AG08396 (cell line): ENCODE data around the gene AGPAT1.
"Not testable (repeated sequence)": the region's sequence is repeated elsewhere in the genome, so short reads cannot be mapped to it uniquely, and the experiment has no call there.

Source experiments
- DNase-seq: peaks from one replicate; pipeline ENCODE4 v3.0.0; 2012; ENCODE audit warnings: low spot score, mixed read lengths

Gene AGPAT1

GRCh38 chr6:32198866-32199265 lies 23.0 kb upstream of the AGPAT1 start:
- no peak for DNase-seq

DNA sequence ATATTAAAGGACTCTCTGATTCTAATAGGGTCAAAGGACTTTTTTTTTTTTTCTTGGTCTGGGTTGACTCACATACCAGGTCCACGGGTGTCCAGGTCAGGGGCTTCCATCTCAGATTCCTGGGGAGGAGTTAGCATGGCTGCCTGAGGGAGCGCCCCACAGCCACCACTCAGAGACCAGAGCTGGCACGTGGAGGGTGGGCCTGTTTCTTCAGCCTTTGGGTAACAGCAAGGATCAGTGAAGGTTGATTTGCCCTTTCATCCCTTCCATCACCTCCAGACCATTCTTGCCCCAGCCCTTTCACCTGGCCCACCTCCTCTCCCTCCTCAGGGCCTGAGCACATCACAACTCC lies 22.4 kb upstream of the AGPAT1 start:
- DNase-seq, result no peak

GRCh38 chr6:32196682-32197616 lies 21.1 kb upstream of the AGPAT1 start:
- DNase-seq, result no peak

DNA sequence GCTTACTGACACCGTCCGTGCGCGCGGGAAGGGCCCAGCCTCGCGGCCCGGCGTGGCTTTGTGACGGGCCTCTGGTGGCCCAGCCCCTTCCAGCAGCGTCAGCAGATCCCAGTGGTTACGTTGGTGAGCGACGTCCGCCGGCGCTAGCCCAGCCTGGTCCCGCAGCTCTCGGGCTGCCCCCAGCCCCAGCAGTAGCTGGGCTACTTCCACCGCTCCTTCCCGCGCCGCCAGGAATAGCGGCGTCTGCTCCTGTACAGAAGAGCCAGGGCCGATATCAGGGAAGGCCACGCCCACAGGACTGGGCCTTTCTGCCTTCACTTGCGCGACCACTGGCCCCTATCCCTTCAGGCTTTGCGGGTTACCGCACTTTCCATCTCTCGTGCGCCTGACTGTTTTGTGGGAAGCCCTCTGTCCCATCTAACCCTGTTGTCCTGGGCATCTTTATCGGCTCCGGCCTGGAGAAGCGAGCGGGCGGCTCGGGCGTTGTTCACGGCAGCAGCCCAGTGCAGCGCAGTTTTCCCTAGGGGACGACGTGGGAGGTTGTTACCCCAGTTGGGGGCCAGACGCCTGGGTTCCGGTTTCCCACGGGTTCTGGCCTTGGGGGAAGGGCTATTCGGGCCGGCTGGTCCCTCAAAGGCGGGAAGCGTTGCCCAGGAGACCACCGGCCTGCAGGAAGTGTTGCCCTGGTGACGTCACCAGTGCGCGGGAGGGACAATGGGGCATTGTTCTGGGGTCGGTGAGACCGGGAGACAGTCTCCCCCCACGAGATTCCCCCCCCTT lies 20.2 kb upstream of the AGPAT1 start:
- peak; percentile 77 for DNase-seq

GRCh38 chr6:32195652-32195901 lies 19.7 kb upstream of the AGPAT1 start:
- peak; percentile 98 for DNase-seq

DNA sequence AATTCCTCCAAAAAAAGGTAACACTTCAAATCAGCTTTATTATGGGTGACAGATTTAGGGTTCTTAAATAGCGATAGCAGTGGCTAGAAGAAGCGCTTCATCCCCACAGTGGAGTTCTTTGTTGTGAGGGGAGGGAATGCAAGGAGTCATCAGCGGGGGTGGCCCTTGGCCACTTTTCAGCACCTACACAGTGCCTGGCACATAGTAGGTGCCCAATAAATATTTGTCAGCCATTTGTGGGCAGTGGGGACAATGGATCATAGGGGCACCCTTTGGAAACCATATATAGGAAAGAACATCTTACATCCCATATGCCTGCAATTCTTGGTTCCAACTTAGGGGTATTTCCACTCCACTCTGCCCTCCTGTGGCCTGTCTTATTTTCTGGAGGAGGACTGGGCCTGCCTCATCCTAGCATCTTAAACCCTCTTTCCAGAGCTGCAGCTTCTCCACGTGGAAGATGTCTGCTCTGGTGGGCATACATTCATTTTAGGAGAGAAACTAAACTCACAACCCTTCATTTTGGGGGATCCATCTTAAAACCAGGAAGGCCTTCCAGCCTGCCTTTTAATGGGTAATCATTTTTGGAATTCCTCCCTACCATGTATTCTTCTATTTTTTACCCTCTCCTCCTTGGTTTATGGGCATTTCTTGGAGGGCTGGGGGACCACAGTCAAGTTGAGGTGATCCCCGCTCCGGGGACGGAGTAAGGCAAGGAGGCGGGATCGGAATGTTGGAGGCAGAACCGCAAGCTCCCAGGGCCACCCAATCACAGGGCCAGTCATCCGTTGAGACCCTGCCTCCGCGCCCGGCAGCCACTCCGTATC lies 19.2 kb upstream of the AGPAT1 start:
- peak; percentile 47 for DNase-seq

GRCh38 chr6:32194388-32194787 lies 18.5 kb upstream of the AGPAT1 start:
- DNase-seq, result no peak

GRCh38 chr6:32193096-32193495 lies 17.2 kb upstream of the AGPAT1 start:
- DNase-seq, result not testable (repeated sequence)

DNA sequence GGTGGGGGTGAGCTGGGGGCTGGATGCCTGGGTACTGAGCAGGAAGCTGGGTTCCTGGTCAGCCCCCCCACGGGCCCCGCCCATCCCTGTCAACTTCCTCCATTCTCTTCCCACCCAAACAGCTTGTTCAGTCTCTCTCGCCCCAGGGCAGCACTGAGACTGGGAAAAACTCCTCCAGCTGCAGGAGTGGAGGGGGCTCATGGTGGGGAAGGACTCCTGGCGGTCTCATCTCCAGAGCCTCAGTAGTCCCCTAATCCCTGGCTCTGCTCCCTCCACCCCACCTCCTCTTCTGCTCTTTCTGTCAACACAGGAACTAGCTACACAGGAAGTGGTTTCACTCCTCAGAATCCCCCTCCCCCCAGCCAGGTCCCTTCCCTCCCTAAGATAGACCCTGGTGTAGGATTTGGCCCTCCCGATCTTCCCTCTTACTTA lies 16.7 kb upstream of the AGPAT1 start, which contains the start of gene GPSM3:
Gene GPSM3, minus strand, starts transcription at position 36 of the 432 bp plus-strand sequence. CDS start 130 bp downstream, outside the sequence.
- no peak for DNase-seq

DNA sequence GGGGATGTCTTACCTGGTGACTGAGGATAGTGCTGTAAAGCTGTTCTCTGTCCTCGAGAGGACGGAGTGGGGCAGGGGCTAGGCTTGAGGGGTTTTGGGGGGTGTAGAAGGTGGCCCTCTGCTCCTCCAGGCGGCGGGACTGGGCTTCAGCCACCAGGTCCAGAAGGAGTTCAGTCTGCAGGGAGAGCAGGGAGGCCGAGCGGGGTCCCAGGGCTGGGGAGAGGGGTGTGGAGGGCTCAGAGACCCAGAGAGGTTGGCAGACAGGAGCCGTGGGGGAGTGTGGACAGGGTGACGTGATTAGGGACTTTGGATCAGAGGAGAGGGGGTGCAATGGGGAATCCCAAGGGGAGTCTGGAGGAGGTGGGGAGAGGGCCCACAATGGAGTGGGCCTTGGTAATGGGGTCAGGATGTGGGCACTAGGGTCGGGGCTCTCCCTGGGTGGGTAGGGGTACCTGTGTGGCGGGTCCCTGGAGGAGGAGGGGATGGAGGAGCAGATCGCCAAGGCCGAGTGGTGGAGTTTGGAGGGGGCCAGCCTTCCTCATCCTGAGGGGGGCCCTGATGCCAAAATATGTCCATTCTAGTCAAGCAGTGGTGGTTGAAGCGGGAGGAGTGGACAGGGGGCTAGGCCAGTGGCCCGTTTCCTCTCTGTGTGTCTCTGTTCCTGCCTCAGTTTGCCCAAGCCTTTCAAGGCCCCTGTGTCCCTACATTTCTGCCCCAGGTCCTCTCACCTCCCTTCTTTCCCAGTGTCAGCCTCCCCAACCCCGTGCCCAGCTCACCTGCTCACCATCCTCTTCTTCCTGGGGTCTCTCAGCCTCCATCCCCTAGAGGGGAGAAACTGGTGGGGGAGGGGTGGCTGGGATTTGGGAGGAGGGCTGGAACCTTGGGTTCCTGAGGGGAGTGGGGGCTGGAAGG lies 16.1 kb upstream of the AGPAT1 start:
- DNase-seq, result no peak

- no peak for DNase-seq
Measured at GRCh38 chr6:32190911-32191677, 15.2 kb upstream of the AGPAT1 start.

GRCh38 chr6:32190054-32190851 lies 14.4 kb upstream of the AGPAT1 start, which contains the start of gene PBX2:
Gene PBX2, minus strand, starts transcription at chr6:32190202. Its CDS starts 287 bp downstream, at chr6:32189915.
- peak; percentile 74 for DNase-seq

DNA sequence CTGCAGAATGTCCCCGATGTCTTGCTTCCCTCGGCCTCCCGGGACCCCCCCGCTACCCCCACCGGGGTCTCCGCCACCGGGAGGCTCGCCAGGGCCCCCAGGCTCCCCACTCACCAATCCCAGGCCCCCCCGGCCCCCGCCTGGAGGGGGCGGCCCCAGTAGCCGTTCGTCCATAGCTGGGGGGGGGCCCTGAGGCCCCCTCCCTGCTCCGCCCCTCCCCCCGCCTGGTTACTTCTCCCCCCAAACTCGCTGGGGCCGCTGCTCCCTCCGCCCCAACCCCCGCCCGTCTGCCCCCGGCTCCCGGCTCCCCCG lies 13.8 kb upstream of the AGPAT1 start:
- no peak for DNase-seq

GRCh38 chr6:32189069-32189741 lies 13.3 kb upstream of the AGPAT1 start:
- DNase-seq, result no peak

- no peak for DNase-seq
Measured at GRCh38 chr6:32188381-32189068, 12.6 kb upstream of the AGPAT1 start.

DNA sequence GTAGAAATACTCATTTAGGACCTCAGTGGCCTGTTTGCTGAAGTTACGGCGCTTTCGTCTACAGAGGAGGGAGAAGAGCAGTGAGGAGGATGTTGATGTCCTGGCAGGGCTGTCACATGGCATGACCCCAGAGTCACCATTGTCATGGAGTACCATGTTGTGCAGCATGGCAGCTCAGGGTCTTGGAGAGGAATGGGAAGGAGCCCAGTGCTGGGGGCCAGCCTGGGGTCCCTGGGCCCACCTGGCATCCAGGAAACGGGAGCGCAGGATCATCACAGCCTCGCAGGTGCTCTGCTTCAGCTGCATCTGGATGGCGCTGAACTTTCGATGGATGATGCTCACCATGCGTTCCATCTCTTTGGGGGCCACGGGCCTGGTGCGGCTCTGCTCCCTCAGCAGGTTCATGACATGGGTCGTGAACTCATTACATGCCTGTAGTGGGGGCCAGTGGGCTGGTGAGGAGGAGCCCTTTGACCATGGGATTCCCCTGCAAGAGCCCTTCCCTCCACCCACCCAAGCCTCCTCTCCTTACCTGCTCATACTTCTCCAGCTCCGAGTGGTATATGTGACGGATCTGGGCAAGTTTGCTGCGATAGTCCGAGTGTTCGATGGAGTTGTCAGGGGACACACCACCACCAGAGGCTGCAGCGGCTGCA lies 12.0 kb upstream of the AGPAT1 start:
- not testable (repeated sequence) for DNase-seq

GRCh38 chr6:32187009-32187709 lies 11.3 kb upstream of the AGPAT1 start:
- DNase-seq, result no peak
